Central memory CD8-positive, alpha-beta T cell (primary cell): ENCODE results near the gene PDZD7.

Experiments used
- ATAC-seq: fragments of 150-1000 bp; cut with Tn5 transposase; replicated peaks from 2 replicates; pipeline ENCODE4 v1.10.0; 2022; ENCODE audit warnings: mild to moderate bottlenecking, moderate FRiP score, moderate number of reproducible peaks; ENCODE audit not compliant: poor library complexity, severe bottlenecking; ENCODE audit errors: extremely low read depth
- DNase-seq, 2 donors: peaks; one replicate each; pipeline ENCODE4 v3.0.0; 2021; ENCODE audit warnings: low spot score in 2 of 2
- H3K27ac Mint-ChIP-seq: one replicate; pipeline ENCODE4 v1.8.0; 2022; ENCODE audit warnings: low read depth, mild to moderate bottlenecking, moderate library complexity, mixed read lengths
- H3K27me3 Mint-ChIP-seq: one replicate; pipeline ENCODE4 v1.8.0; 2022; ENCODE audit warnings: mixed read lengths
- H3K36me3 Mint-ChIP-seq: one replicate; pipeline ENCODE4 v1.8.0; 2022; ENCODE audit warnings: mild to moderate bottlenecking, moderate library complexity, mixed read lengths; ENCODE audit not compliant: insufficient read depth
- H3K4me1 Mint-ChIP-seq: one replicate; pipeline ENCODE4 v1.8.0; 2022; ENCODE audit warnings: mixed read lengths
- H3K4me3 Mint-ChIP-seq: one replicate; pipeline ENCODE4 v1.8.0; 2022; ENCODE audit warnings: mild to moderate bottlenecking, moderate library complexity, mixed read lengths
- H3K9me3 Mint-ChIP-seq: one replicate; pipeline ENCODE4 v1.8.0; 2022; ENCODE audit warnings: mixed read lengths

Gene PDZD7

DNA sequence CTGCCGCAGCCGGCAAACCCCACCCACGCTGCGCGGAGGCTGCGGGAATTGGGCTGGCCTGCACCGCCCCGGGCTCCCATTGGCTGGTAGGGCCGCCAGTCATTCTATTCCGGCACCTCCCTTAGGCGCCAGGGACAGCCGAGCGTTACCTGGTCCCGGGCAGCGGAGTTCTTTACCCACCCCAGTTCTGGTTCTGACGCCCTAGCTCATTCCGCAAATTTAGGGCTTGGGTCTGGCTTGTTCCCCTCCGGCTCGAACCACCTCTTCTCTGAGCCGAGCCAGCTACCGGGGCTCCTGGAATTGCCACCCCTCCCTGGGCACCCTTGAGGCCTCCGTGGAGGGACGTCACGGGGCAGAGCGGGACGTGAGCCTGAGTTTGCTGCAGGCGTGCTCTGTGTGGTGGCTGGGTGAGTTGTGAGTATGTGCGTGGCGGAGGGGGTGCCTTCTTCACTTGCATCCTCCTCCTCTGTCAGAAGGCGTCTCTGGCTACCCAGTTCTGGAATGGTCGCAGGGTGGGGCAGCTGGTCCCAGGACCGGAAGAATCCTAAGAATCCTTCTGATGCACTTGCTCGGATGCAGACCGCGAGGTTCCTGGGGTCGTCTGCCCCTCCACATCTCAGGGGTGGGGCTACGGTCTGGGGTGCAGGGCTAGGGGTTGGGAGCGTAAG, at the start of gene PDZD7, which contains the start of gene SFXN3:
PDZD7 (minus strand) TSS at position 2 of the 668 bp plus-strand sequence. CDS start 910 bp downstream, outside the sequence.
SFXN3 (plus strand) TSS at position 107 of the 668 bp plus-strand sequence. CDS start 3,461 bp downstream, outside the sequence.
- H3K27ac Mint-ChIP-seq: peak within 1 kb of the TSS; percentile 82
- H3K9me3 Mint-ChIP-seq: no peaks in the 10 kb centered on the region
- peaks cover 29% of the 10 kb centered on the region for H3K4me1 Mint-ChIP-seq
- DNase-seq (peak; percentile 92 to 93), ATAC-seq (peak; percentile 84)
- H3K4me3 Mint-ChIP-seq: peak within 1 kb of the TSS; percentile 83
- H3K27me3 Mint-ChIP-seq: peaks cover 14% of the 10 kb centered on the region
- H3K36me3 Mint-ChIP-seq: peaks cover 8% of the 10 kb centered on the region

DNA sequence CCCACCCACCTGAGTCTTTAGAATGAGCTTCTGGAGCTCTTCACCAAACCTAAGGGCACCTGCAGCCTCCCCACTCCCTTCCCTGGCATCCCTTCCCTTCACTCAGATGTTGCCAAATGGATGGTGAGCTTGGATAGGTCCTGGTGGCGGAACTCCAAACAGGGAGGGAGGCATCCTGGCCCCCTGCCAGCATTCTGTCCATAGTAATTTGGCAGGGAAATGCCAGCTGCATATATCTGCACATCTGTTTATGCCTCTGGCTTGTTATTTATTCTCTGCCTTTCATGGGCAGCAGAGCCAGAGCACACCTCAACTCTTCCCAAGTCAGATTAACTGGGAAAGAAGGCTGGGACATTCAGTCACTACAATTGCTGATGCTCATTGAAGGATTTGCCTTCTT, 48.9 kb upstream of the PDZD7 start:
- ATAC-seq: no peak
- peaks cover 83% of the 10 kb centered on the region for H3K27me3 Mint-ChIP-seq
- H3K4me1 Mint-ChIP-seq: no peaks in the 10 kb centered on the region
- H3K9me3 Mint-ChIP-seq: no peaks in the 10 kb centered on the region
- H3K4me3 Mint-ChIP-seq: no peak overlapping the region
- no peak overlapping the region for H3K27ac Mint-ChIP-seq
- no peak for DNase-seq
- peaks cover 2% of the 10 kb centered on the region for H3K36me3 Mint-ChIP-seq

DNA sequence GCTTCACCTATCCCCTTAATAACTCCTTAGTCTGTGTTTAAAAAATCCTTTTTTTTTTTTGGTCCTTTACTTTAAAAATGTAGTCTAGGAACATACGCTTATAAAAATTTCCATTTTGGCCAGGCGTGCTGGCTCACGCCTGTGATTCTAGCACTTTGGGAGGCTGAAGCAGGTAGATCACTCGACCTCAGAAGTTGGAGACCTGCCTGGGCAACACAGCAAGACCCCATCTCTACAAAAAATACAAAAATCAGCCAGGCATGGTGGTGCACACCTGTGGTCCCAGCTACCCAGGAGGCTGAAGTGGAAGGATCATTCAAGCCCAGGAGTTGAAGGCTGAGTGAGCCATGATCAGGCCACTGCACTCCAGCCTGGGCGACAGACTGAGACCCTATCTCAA, 45.7 kb upstream of the PDZD7 start:
- Mint-ChIP-seq H3K4me1 (no peaks in the 10 kb centered on the region), H3K27ac (no peak overlapping the region), H3K9me3 (no peaks in the 10 kb centered on the region), H3K4me3 (no peak overlapping the region), H3K27me3 (peaks cover 87% of the 10 kb centered on the region), H3K36me3 (peaks cover 1% of the 10 kb centered on the region)
- no peak for ATAC-seq
- DNase-seq: no peak

DNA sequence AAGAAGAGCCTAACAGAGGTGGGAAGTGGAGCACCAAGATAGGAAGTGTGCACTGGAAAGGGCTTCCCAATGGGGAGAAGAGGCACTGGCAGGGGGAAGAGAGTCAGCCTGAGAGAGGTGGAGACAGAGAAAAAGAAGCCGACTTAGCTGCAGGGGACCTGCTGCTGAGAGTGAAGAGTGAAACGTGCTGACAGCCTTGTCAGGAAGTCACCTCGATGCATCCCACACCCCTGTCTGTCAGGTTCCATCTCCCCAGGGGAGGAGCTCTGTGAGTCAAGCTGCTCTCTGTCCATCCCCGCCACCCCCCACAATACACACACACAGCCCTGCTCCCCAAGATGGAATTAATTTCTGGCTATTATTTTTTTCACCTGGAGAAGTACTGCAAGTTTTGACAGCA, 44.8 kb upstream of the PDZD7 start:
- Mint-ChIP-seq H3K4me3 (no peak overlapping the region), H3K27me3 (peaks cover 83% of the 10 kb centered on the region), H3K4me1 (no peaks in the 10 kb centered on the region), H3K27ac (no peak overlapping the region), H3K36me3 (peaks cover 1% of the 10 kb centered on the region), H3K9me3 (no peaks in the 10 kb centered on the region)
- DNase-seq (no peak), ATAC-seq (no peak)

DNA sequence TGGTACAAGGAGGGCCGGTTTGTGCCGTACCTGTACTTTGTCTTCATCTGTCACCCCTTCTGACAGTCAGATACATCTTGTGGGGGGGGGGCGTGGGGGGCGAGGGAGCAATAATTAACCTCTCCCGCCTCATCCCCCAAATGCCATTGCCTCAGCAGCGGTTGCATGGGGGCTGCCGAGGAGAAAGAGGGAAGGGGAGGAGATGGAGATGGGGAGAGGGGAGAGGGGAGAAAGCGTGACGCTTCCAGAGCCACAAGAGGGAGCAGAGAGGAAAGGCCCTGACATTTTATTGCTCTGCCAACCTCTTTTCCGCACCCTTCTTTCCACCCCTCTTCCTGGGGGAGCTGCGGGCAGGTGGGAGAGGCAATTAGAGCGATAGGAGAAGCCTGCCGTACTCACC, 42.7 kb upstream of the PDZD7 start:
- ATAC-seq (no peak), DNase-seq (no peak)
- no peaks in the 10 kb centered on the region for H3K4me1 Mint-ChIP-seq
- no peak overlapping the region for H3K27ac Mint-ChIP-seq
- H3K36me3 Mint-ChIP-seq: no peaks in the 10 kb centered on the region
- peaks cover 63% of the 10 kb centered on the region for H3K27me3 Mint-ChIP-seq
- no peak overlapping the region for H3K4me3 Mint-ChIP-seq
- no peaks in the 10 kb centered on the region for H3K9me3 Mint-ChIP-seq

DNA sequence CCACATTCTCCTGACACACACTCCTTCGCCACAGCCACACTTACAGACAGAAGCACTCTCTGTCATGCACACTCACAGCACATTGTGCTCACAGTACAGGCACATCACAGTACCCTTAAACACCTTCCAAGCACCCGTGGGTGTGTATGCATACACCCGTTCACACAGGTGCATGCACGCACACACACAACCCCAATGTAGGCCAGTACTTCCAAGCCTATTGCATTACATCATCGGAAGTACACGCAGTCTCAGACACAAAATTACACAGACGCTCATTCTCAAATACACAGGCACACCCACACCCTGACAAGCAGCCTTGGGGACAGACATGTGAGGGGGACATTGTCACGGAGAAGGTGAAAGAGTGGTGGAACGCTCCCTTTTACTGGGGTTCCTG, 42.0 kb upstream of the PDZD7 start:
- Mint-ChIP-seq H3K36me3 (no peaks in the 10 kb centered on the region), H3K4me1 (no peaks in the 10 kb centered on the region), H3K27ac (no peak overlapping the region), H3K27me3 (peaks cover 56% of the 10 kb centered on the region), H3K9me3 (no peaks in the 10 kb centered on the region), H3K4me3 (no peak overlapping the region)
- ATAC-seq (no peak), DNase-seq (no peak)

DNA sequence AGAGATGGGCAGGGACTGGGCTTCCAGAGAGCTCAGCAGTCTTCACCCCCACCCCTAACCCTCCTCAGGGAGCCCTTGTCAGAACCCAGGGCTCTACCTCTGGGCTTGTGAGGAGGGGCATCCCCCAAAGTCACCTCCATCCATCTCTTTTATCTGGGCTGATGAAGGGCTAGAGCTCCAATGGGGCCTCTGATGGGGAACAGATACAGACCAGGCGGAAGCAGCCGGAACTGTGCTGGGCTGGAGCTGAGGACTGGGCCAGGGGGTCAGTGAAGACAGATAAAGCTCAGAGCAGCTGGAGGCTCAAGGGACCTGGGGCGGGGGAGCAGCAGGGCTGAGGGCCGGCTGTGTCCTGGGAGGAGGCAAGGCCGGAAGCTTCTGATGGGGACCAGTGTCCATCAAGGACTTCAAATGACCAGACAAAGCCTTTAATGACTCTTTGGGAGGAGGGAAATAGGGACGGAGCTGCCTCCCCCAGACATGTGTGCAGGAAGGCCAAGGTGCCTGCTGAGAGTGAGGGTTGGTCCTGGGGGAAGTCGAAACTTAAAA, 41.0 kb upstream of the PDZD7 start:
- H3K4me1 Mint-ChIP-seq: peaks cover 7% of the 10 kb centered on the region
- H3K36me3 Mint-ChIP-seq: peaks cover 5% of the 10 kb centered on the region
- peaks cover 64% of the 10 kb centered on the region for H3K27me3 Mint-ChIP-seq
- no peak overlapping the region for H3K27ac Mint-ChIP-seq
- DNase-seq (no peak), ATAC-seq (no peak)
- H3K4me3 Mint-ChIP-seq: no peak overlapping the region
- no peaks in the 10 kb centered on the region for H3K9me3 Mint-ChIP-seq

DNA sequence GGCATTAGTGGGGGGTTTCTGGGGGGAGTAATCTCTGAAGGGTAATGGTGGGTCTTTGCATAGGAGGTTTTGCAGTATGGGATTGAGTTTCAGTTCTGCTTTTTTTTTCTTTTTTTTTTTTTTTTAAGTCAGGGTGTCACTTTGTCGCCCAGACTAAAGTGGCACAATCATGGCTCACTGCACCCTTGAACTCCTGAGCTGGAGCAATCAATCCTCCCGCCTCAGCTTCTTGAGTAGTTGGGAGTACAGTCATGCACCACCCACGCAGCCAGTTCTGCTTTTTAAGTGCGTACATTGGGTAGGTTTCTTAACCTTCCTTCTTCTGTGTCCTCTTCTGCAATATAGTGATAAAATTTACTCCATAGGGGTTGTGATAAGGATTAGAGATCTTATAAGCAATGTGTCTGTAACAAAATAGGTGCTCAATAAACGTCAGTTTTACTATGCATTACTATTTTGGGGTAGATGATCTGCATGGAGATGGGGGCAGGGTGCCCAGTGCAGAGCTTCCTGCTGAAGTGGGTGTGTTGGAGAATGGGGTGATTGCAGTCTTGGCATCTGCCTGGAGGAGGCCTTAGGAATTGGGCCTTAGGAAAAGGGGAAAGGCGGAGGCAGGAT, 40.4 kb upstream of the PDZD7 start:
- ATAC-seq (no peak), DNase-seq (no peak)
- Mint-ChIP-seq H3K36me3 (peaks cover 5% of the 10 kb centered on the region), H3K27ac (no peak overlapping the region), H3K27me3 (peaks cover 63% of the 10 kb centered on the region), H3K9me3 (no peaks in the 10 kb centered on the region), H3K4me1 (peaks cover 7% of the 10 kb centered on the region), H3K4me3 (no peak overlapping the region)

DNA sequence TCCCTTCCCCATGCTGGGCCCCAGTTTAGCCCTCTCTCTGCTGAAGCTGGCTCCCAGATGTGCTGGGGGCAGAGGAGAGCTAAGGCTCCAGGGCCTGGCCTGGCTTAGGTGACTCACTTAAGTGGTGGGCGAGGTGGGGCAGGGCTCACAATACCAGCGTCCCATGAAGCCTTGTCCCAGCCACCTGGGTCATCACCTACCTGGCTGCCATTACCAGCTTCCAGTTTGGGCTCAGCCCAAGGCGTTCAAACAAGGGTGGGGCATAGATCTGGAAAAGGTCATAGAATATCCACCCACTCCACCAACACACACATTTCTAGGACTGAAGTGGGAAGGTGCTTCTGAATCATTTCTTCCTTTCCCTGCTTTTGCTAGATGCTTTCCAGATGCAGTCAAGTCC, 39.2 kb upstream of the PDZD7 start:
- Mint-ChIP-seq H3K36me3 (peaks cover 5% of the 10 kb centered on the region), H3K27ac (no peak overlapping the region), H3K4me1 (peaks cover 7% of the 10 kb centered on the region), H3K27me3 (peaks cover 63% of the 10 kb centered on the region), H3K4me3 (no peak overlapping the region), H3K9me3 (no peaks in the 10 kb centered on the region)
- ATAC-seq (no peak), DNase-seq (no peak)

DNA sequence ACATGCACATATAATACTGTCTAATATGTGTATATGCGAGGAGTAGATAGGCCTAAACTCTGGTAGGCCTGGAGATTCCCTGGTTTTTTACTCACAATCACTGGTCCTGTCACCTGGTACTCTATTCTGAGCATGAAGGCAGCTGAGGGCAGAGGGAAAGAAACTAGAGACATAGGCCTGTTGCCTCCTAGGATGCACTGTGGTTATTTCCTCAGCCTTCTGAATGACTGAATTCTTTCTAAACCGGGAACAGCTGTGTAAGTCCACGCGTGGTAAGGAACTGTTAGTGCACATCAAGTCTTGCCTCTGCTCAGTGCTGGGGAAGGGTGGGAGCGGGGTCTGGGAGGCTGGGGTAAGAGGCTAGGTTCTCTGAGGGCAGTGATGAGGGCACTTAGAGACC, 38.5 kb upstream of the PDZD7 start:
- Mint-ChIP-seq H3K9me3 (no peaks in the 10 kb centered on the region), H3K36me3 (peaks cover 5% of the 10 kb centered on the region), H3K27me3 (peaks cover 65% of the 10 kb centered on the region), H3K27ac (no peak overlapping the region), H3K4me1 (peaks cover 7% of the 10 kb centered on the region), H3K4me3 (no peak overlapping the region)
- DNase-seq (no peak), ATAC-seq (no peak)

DNA sequence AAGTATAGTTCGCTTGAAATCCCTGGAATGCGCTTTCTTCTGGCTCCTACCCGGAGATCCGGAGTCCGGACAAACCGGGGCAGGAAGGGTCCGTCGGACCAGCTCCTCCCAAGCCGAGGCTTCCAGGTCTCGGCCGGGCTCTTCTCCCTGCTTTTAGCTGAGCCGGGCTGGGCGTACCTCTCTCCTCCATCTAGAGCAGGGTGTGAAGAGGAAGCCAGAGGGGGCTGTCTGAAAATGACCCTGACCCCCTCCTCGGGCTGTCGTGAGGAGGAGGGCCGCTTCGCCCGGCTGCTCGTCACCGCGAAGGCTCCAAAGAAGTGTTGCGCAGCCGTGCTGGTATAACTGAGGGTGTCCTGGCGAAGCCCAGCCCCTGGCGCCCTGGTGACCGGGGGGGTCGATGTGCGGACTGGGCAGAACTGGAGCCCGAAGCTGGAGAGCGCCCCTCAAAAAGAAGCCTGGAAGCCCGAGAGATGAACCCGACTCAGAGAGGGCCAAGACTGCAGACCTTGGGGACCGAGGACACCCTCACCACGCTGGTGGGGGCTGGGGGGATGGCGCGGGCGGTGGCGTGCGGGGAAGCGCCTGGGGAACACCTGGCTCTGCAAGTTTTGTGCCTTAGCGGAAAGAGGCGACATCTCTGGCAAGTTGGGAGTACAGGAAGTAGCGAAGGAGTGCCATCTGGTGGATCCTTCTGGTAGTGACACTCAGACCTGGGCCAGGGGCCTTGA, 36.6 kb upstream of the PDZD7 start:
- ATAC-seq (peak; percentile 65), DNase-seq (peak; percentile 57 to 66)
- no peaks in the 10 kb centered on the region for H3K9me3 Mint-ChIP-seq
- H3K36me3 Mint-ChIP-seq: peaks cover 7% of the 10 kb centered on the region
- peak overlapping the region; percentile 80 for H3K4me3 Mint-ChIP-seq
- H3K27me3 Mint-ChIP-seq: peaks cover 57% of the 10 kb centered on the region
- H3K27ac Mint-ChIP-seq: no peak overlapping the region
- H3K4me1 Mint-ChIP-seq: peaks cover 7% of the 10 kb centered on the region

DNA sequence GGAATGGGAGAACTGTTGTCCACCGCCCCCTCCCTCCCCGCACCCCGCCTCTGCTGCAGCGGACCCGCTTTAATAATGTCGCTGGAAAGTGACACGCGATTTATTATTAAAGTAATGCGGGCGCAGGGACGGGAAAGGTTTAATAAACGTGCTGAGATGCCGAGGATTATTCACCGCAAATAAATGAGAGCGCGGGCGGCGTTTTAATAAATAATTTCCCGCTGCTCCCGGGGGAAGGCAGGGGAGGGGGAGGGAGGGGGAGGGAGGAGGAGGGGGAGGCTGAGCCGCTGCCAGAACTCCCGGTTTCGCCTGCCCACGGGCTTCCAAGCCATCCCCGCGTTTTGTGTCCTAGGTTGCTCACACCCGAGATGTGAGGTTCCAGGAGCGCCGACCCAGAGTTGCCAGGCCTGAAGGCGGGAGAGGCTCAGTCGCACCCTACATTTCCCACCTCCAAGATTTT, 36.0 kb upstream of the PDZD7 start:
- DNase-seq (no peak), ATAC-seq (no peak)
- no peak overlapping the region for H3K27ac Mint-ChIP-seq
- peaks cover 7% of the 10 kb centered on the region for H3K36me3 Mint-ChIP-seq
- H3K27me3 Mint-ChIP-seq: peaks cover 52% of the 10 kb centered on the region
- no peaks in the 10 kb centered on the region for H3K9me3 Mint-ChIP-seq
- peaks cover 10% of the 10 kb centered on the region for H3K4me1 Mint-ChIP-seq
- peak overlapping the region; percentile 80 for H3K4me3 Mint-ChIP-seq
